GM04504 (cell line): ENCODE data around the gene UGT1A10.

Source experiments
- DNase-seq: peaks from one replicate; pipeline ENCODE4 v3.0.0-alpha.2; 2012; ENCODE audit warnings: low read depth

The UGT1A10 gene

DNA sequence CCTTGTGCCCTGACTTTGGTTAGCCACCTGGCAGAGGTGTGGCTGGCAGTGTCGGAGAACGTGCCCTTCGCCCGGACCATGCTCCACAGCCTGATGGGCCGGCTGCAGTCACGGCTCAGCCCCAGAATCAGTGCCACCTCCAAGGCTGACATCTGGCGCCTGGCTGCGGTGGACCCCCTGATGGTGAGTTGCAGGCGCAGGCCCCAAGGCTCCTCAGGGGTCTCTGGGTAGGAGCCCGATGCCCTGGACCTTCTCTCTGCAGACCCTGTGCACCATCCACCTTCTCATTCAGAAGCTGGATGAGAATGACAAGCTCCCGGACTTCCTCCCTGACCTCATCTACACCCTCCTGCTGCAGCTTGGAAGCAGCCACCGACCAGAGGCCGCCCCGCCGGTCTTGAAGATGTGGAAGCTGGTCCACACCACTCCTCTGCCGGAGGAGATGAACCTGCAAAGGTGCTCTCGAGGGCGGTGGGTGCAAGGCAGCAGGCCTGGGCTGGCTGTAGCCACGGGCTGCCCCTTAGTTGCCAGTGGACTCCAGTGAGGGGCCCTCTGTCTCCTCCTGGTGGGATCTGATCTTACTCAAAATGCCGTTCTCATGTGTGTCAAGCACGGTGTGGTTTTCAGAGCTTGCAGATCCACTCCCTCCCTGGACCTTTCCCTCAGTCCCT, 186.0 kb downstream of the UGT1A10 start:
- DNase-seq: no peak
